GM23248 (cell line): Measurements from ENCODE around the gene XPO4. TPM values are rescaled to one million over a fixed set of nuclear protein-coding genes. Genes with fewer than 3 reads are reported as not detected.
"Not testable (repeated sequence)": the region's sequence is repeated elsewhere in the genome, so short reads cannot be mapped to it uniquely, and the experiment has no call there.

Experiments
- DNase-seq: peaks from one replicate; pipeline ENCODE4 v3.0.0-alpha.2; 2015
- H2AFZ ChIP-seq: fragments of 200-600 bp; sonication (generic); 2 replicates; pipeline ENCODE4 v1.6.1; 2016; ENCODE audit warnings: antibody characterized with exemption
- H3F3A ChIP-seq: fragments of 200-600 bp; sonication (generic); 2 replicates; pipeline ENCODE4 v1.6.1; 2016; ENCODE audit warnings: mild to moderate bottlenecking, antibody characterized with exemption, mixed run types; ENCODE audit not compliant: insufficient read depth
- H3K27ac ChIP-seq: fragments of 200-600 bp; sonication (generic); 2 replicates; pipeline ENCODE4 v1.5.1; 2016; ENCODE audit warnings: mild to moderate bottlenecking
- H3K27me3 ChIP-seq: fragments of 200-600 bp; sonication (generic); replicated peaks from 2 replicates; pipeline ENCODE4 v1.6.1; 2016; ENCODE audit warnings: mild to moderate bottlenecking; ENCODE audit not compliant: insufficient read depth
- H3K36me3 ChIP-seq: fragments of 200-600 bp; sonication (generic); 2 replicates; pipeline ENCODE4 v1.6.1; 2016; ENCODE audit warnings: low read depth, mild to moderate bottlenecking
- H3K4me1 ChIP-seq: fragments of 200-600 bp; sonication (generic); 2 replicates; pipeline ENCODE4 v1.6.1; 2016; ENCODE audit warnings: mild to moderate bottlenecking; ENCODE audit not compliant: insufficient read depth
- H3K4me2 ChIP-seq: fragments of 200-600 bp; sonication (generic); one replicate; pipeline ENCODE4 v1.6.1; 2016; ENCODE audit warnings: mild to moderate bottlenecking; ENCODE audit not compliant: unreplicated experiment
- H3K4me3 ChIP-seq: fragments of 200-600 bp; sonication (generic); 2 replicates; pipeline ENCODE4 v1.5.1; 2016; ENCODE audit warnings: mild to moderate bottlenecking
- H3K79me2 ChIP-seq: fragments of 200-600 bp; sonication (generic); 2 replicates; pipeline ENCODE4 v1.6.1; 2016; ENCODE audit warnings: mild to moderate bottlenecking; ENCODE audit not compliant: insufficient read depth
- H3K9ac ChIP-seq: fragments of 200-600 bp; sonication (generic); 2 replicates; pipeline ENCODE4 v1.6.1; 2016; ENCODE audit warnings: mild to moderate bottlenecking
- H3K9me2 ChIP-seq: fragments of 200-600 bp; sonication (generic); 2 replicates; pipeline ENCODE4 v1.6.1; 2016; ENCODE audit warnings: mixed run types, mild to moderate bottlenecking, moderate library complexity; ENCODE audit not compliant: insufficient read depth
- H3K9me3 ChIP-seq: fragments of 200-600 bp; sonication (generic); one replicate; pipeline ENCODE4 v1.6.1; 2017; ENCODE audit warnings: low read depth
- H4K20me1 ChIP-seq: fragments of 200-600 bp; sonication (generic); 2 replicates; pipeline ENCODE4 v1.6.0; 2016; ENCODE audit not compliant: insufficient read depth
- EZH2 ChIP-seq: fragments of 200-600 bp; sonication (generic); IDR thresholded peaks from 2 replicates; pipeline ENCODE4 v1.6.1; 2018; ENCODE audit warnings: antibody characterized with exemption, mild to moderate bottlenecking; ENCODE audit not compliant: insufficient read depth, poor library complexity, severe bottlenecking
- EZH2phosphoT487 ChIP-seq: fragments of 200-600 bp; sonication (generic); IDR thresholded peaks from 2 replicates; pipeline ENCODE4 v1.6.1; 2018; ENCODE audit warnings: antibody characterized with exemption, moderate library complexity, mild to moderate bottlenecking, low read depth; ENCODE audit not compliant: insufficient read depth
- WGBS, 2 experiments: methylation state at CpG; one replicate each; pipeline ENCODE4 v1.1.6; 2015 to 2017; ENCODE audit warnings: low lambda C conversion rate in 2 of 2, low coverage in 1 of 2; ENCODE audit errors: missing lambda C conversion rate in 2 of 2; 5-methylcytosine and 5-hydroxymethylcytosine counted together
- in situ Hi-C: fragments of 300-500 bp; cut with MboI; formaldehyde crosslinking; loops from 2 replicates; pipeline ENCODE4 v1.15.0; 2020
- polyA plus RNA-seq: library from polyadenylated mRNA; unstranded; fragments of >200 nt; fragmentation: Nextera tagmentation; extraction: Ambion mirVana; gene quantifications from 2 replicates; pipeline ENCODE4 v1.2.1, GENCODE V29; 2016
- total RNA-seq: library from RNA; depleted of rRNA; stranded (reverse); fragments of >200 nt; shearing (Covaris generic); gene quantifications from 2 replicates; pipeline ENCODE4 v1.2.3, GENCODE V29; 2014

XPO4 gene
- total and polyA plus RNA-seq, 2 experiments from 2014 or later = 4.9 to 15.0 TPM

DNA sequence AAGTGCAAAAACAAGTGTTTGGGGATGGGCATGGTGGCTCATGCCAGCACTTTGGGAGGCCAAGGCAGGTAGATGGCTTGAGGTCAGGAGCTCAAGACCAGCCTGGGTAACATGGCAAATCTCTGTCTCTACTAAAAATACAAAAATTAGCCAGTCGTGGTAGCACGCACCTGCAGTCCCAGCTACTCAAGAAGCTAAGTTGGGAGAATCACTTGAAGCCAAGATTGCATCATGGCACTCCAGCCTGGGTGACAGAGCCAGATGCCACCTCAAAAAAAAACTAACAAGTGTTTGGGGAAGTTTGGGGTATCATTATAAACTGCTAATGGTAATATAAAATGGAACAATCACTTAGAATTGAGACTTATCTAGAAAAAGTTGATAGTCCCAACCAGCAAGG lies 24.6 kb downstream of the XPO4 start:
- no peaks in the 10 kb centered on the region for H3K36me3 ChIP-seq
- in situ Hi-C loops = no loop called here
- H3K27ac ChIP-seq = no peak overlapping the region
- no peak overlapping the region for H3K4me3 ChIP-seq
- peaks cover 100% of the 10 kb centered on the region for H3K79me2 ChIP-seq
- H3K4me2 ChIP-seq = no peak overlapping the region
- no peak overlapping the region for H2AFZ ChIP-seq
- no peaks in the 10 kb centered on the region for H3K27me3 ChIP-seq
- H3K4me1 ChIP-seq = peaks cover 20% of the 10 kb centered on the region
- H4K20me1 ChIP-seq = peaks cover 8% of the 10 kb centered on the region
- H3K9me2 ChIP-seq = no peaks in the 10 kb centered on the region
- no peak for DNase-seq
- no peaks in the 10 kb centered on the region for H3K9me3 ChIP-seq
- no peak overlapping the region for H3K9ac ChIP-seq
- 94% methylated on average over 2 of the region's 2 CpGs for WGBS, 2 experiments
- H3F3A ChIP-seq = peaks cover 4% of the 10 kb centered on the region; the same call in 1 of the 2 replicates
- TF ChIP-seq EZH2 (no peak), EZH2phosphoT487 (no peak)

- DNase-seq, H3K27ac ChIP-seq, H3K4me2 ChIP-seq, H2AFZ ChIP-seq, H3K36me3 ChIP-seq, in situ Hi-C loops, H3K27me3 ChIP-seq, H3K9me3 ChIP-seq, H4K20me1 ChIP-seq, H3F3A ChIP-seq, H3K9me2 ChIP-seq, H3K9ac ChIP-seq, H3K4me3 ChIP-seq: not testable (repeated sequence)
- Histone ChIP-seq H3K4me1 (peaks cover 15% of the 10 kb centered on the region), H3K79me2 (peaks cover 100% of the 10 kb centered on the region)
- WGBS, 2 experiments = 97 to 99% methylated on average over 5 of the region's 5 CpGs
Measured at GRCh38 chr13:20876802-20877201, 25.7 kb downstream of the XPO4 start.

DNA sequence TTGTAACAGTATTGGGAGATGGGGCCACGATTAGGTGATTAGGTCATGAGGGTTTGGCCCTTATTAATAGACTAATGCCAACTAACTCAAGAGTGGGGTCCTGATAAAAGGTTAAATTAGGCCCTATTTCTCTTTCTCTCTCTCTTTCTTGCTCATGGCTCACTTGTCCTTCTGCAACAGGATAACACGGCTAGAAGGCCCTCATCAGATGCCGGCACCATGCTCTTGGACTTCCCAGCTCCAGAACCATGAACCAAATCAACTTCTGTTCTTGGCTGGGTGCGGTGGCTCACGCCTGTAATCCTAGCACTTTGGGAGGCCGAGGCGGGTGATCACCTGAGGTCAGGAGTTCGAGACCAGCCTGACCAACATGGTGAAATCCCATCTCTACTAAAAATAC lies 28.1 kb downstream of the XPO4 start:
- DNase-seq, H3K36me3 ChIP-seq, H4K20me1 ChIP-seq, H3F3A ChIP-seq, H3K4me3 ChIP-seq, in situ Hi-C loops, H3K4me2 ChIP-seq, H3K9me3 ChIP-seq, H3K9ac ChIP-seq, H2AFZ ChIP-seq, H3K27me3 ChIP-seq, H3K27ac ChIP-seq, H3K9me2 ChIP-seq: not testable (repeated sequence)
- Histone ChIP-seq H3K79me2 (peaks cover 100% of the 10 kb centered on the region), H3K4me1 (peaks cover 15% of the 10 kb centered on the region)
- 93 to 98% methylated on average over 8 of the region's 8 CpGs for WGBS, 2 experiments

DNA sequence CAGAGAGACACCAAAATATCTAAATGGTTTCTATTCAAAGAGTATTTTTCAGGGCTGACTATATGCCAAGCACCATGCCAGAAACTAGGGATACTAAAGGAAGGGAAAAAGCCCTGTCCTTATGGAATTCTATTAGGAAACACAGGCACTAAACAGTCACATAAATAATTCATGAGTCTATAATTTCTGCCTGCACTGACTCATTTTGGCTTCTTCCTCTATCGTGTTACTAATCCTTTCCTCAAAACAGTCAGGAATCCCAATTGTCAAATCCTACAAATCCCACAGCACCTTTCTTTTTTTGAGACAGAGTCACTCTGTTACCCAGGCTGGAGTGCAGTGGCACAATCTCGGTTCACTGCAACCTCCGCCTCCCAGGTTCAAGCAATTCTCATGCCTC lies 29.2 kb downstream of the XPO4 start:
- Histone ChIP-seq H3K4me2 (peak overlapping the region; percentile 45), H3F3A (peaks cover 4% of the 10 kb centered on the region; the same call in 1 of the 2 replicates), H3K27me3 (no peaks in the 10 kb centered on the region), H3K4me1 (peaks cover 15% of the 10 kb centered on the region), H3K4me3 (no peak overlapping the region), H3K9ac (no peak overlapping the region), H3K9me3 (no peaks in the 10 kb centered on the region), H4K20me1 (peaks cover 8% of the 10 kb centered on the region; the same call in 1 of the 2 replicates), H3K27ac (peak overlapping the region; percentile 20; the same call in 1 of the 2 replicates), H3K9me2 (no peaks in the 10 kb centered on the region), H3K36me3 (no peaks in the 10 kb centered on the region), H3K79me2 (peaks cover 100% of the 10 kb centered on the region), H2AFZ (no peak overlapping the region)
- in situ Hi-C loops = no loop called here
- WGBS, 2 experiments = 23 to 30% methylated on average over 3 of the region's 3 CpGs
- TF ChIP-seq EZH2phosphoT487 = no peak
- TF ChIP-seq EZH2 = no peak
- DNase-seq = peak; percentile 78

DNA sequence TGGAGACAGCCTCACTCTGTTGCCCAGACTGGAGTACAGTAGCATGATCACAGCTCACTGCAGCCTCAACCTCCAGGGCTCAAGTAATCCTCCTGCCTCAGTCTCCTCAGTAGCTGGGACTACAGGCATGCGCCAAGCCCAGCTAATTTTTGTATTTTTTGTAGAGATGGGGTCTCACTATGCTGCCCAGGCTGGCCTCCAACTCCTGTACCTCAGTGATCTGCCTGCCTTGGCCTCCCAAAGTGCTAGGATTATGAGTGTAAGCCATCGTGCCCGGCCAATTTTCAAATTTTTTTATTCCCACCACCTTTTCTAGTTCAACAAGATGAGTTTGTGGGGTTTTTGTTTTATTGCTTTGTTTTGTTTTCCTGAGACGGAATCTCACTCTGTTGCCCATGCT lies 31.7 kb downstream of the XPO4 start:
- Histone ChIP-seq H3K27ac (no peak overlapping the region), H3K79me2 (peaks cover 100% of the 10 kb centered on the region), H3K9me2 (no peaks in the 10 kb centered on the region), H3F3A (peaks cover 4% of the 10 kb centered on the region; the same call in 1 of the 2 replicates), H3K4me3 (no peak overlapping the region), H3K36me3 (no peaks in the 10 kb centered on the region), H3K27me3 (no peaks in the 10 kb centered on the region), H3K4me1 (peaks cover 15% of the 10 kb centered on the region), H3K9me3 (no peaks in the 10 kb centered on the region), H3K4me2 (no peak overlapping the region), H3K9ac (no peak overlapping the region), H4K20me1 (peaks cover 8% of the 10 kb centered on the region; the same call in 1 of the 2 replicates), H2AFZ (no peak overlapping the region)
- in situ Hi-C loops = no loop called here
- 78 to 79% methylated on average over 4 of the region's 4 CpGs for WGBS, 2 experiments
- TF ChIP-seq EZH2phosphoT487 = no peak
- no peak for TF ChIP-seq EZH2
- no peak for DNase-seq
